Fibroblast of skin of abdomen (primary cell): ENCODE measurements around the gene ABCB4.
"Not testable (repeated sequence)": the region's sequence is repeated elsewhere in the genome, so short reads cannot be mapped to it uniquely, and the experiment has no call there.

Source experiments
- DNase-seq: peaks from one replicate; pipeline ENCODE4 v3.0.0-alpha.2; 2013

ABCB4 gene

DNA sequence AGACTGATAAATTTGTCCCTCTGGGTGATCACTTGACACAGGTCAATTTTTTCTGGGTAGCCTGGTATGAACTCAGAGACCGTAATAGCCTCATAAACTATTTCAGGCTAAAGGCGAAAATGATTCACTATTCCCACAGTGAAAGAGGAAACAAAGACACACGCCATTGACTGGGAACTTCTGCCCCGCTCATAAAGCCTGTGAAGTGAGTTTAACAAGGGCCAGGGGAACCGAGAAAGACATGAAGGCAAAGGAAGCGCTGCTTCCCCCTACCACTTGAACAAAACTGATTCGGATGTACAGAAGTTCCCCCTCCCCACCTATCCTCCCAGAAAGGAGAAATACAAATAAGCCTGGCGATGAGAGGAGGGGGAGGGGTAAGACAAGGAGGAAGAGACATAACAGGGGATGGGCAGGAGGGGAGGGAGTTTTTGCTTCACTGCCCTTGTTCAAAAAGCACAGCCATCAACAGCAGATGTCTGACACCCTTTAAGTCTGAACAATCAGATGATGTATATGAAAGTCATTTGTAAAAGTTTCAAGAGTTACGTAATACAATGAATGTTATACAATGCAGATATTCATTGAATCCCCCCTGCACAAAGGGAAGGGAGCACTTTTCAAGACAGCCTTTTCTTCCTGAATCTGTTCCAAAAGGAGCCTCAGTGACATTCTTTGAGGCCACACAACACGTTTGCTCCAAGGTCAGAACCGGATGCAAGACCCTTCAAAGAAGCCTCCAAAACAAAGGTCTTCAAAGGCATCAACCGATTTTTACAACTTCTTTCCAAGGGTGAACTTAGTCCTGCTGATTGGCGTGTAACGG is 734 bp downstream of the ABCB4 start:
- peak; percentile 55 for DNase-seq

DNA sequence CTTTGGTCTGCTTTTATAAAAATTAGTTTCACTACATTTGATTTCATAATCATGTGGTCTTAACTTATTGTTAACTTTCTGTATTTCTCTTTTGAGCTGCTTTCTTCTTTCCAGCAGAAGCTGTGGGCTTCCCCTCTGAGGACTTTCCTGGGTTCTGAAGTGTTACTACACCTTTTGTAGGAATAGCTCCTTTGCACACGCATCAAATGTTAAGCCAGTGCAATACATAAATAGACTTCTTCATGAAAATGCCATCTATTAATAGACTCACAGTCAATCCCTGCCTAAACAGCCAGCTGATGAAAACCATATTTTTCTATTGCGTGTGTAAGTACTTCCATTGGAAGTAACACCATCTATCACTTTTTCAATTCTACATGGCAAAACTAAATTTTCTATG is 1.5 kb downstream of the ABCB4 start:
- DNase-seq: peak; percentile 43

DNA sequence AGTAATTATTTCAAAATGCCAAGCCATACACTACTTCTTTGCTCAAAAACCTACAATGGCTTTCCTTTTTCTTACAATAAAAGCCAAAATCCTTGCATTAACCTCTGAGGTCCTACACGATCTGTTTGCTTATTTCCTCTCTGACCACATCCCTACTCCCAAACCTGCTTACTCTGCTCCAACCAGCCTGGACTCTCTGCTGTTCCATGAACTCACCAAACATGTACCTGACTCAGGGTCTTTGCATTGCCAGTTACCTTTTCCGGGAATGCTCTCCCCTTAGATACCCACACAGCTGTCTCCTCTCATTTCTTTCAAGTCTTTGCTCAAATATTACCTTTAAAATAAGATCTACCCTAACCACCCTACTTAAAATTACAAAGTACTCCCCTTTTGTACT is 2.3 kb downstream of the ABCB4 start:
- DNase-seq: no peak

DNA sequence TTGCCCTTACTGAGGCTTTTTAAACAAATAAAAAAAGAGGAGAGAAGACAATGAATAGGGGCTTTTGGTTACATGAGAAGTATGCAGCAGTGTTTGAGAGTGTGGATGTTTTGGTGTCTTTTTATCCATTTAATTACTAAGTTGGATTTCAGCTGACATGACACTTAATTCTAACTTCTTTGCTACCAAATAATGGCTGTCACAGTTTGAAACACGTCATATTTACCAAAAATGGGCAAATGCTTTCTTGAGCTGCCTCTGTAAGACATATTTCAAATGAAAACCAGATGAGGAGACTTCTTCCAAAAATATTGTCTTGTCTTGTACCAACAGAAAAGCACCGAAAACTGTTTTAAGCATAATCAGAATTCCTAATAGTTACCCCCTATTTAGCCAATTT is 4.0 kb downstream of the ABCB4 start:
- DNase-seq: peak; percentile 6

DNA sequence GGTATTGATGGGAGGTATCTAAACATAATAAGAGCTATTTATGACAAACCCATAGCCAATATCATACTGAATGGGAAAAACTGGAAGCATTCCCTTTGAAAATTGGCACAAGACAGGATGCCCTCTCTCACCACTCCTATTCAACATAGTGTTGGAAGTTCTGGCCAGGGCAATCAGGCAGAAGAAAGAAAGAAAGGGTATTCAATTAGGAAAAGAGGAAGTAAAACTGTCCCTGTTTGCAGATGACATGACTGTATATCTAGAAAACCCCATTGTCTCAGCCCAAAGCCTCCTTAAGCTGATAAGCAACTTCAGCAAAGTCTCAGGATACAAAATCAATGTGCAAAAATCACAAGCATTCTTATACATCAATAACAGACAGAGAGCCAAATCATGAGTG is 6.3 kb downstream of the ABCB4 start:
- DNase-seq: not testable (repeated sequence)

DNA sequence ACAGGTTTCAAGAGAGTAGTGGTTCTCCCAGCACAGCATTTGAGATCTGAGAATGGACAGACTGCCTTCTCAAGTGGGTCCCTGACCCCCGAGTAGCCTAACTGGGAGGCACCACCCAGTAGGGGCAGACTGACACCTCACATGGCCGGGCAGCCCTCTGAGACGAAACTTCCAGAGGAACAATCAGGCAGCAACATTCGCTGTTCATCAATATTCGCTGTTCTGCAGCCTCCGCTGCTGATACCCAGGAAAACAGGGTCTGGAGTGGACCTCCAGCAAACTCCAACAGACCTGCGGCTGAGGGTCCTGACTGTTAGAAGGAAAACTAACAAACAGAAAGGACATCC is 10.0 kb downstream of the ABCB4 start:
- DNase-seq: not testable (repeated sequence)

DNA sequence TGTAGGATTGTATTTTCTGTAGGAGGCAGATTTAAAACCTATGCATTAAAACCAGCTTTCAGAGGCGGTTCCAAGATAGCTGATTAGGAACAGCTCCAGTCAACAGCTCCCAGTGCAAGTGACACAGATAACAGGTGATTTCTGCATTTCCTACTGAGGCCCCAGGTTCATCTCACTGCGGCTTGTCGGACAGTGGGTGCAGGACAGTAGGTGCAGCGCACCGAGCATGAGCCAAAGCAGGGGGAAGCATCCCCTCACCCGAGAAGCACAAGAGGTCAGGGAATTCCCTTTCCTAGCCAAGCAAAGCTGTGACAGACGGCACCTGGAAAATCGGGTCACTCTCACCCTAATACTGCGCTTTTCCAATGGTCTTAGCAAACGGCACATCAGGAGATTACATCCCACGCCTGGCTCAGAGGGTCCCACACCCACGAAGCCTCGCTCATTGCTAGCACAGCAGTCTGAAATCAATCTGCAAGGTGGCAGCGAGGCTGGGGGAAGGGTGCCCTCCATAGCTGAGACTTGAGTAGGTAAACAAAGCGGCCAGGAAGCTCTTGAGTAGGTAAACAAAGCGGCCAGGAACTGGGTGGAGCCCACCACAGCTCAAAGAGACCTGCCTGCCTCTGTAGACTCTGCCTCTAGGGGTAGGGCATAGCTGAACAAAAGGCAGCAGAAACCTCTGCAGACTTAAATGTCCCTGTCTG is 10.5 kb downstream of the ABCB4 start:
- not testable (repeated sequence) for DNase-seq

DNA sequence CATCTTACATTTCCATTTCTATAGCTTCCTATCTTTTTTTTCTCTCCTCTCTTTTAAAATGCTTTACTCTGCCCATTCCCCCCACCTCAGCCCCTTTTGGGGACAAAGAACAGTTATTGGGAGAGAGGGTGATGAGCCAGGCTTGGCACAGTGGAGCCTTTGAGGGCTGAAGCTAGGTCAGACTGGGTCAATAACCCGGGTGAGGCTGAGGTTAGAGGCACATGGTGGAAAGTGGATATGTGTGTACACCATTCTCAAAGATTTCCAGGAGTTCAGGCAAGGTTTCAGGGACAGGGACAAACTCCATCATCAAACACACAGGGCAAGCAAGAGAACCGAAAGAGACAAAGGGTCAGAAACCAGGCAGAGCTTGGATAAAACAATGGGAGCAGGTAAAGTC is 11.5 kb downstream of the ABCB4 start:
- no peak for DNase-seq

DNA sequence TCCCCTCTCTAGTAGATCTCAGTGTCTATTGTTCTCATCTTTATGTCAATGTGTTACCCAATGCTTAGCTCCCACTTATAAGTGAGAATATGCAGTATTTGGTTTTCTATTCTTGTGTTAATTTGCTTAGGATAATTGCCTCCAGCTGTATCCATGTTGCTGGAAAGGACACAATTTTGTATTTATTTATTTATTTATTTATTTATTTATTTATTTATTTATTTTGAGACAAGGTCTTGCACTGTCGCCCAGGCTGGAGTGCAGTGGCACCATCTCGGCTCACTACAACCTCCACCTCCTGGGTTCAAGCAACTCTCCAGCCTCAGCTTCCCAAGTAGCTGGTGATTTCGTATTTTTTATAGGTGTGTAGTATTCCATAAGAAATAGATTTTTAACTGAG is 15.0 kb downstream of the ABCB4 start:
- not testable (repeated sequence) for DNase-seq

DNA sequence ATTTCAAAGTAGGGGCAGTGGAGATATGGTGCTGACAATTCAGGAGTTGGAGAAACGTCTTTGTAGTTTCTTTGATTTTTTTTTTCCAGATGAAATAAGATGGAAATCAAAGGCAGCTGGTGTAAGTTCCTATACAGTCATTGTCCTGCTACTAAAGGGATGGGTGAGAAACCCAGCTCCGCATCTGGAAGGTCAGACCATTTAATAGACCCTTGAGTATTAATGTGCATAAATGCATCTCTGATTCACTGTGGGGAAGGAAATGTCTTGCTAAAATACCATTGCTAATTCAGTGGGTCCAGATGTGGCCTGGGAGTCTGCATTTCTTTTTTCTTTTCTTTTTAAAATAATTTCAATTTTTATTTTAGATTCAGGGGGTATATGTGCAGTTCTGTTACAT is 15.5 kb downstream of the ABCB4 start:
- DNase-seq: no peak

DNA sequence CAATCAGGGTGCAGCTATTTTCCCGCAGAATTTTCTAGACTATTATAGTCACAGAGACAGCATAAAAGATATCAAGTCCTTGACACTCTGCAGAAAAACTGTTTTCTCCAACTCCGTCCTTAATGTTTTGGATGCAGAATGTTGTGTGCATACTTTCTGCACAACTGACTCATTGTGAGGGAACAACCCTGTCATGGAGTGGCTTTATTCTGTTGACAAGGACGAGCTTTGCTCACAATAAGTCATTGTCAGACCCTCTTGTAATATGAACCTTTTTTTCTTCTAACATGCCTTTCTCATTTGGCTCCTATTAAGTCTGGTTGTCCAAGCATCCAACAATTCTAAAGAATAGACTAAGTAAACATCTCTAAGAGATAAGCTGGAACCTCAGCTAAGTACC is 17.3 kb downstream of the ABCB4 start:
- DNase-seq: no peak

DNA sequence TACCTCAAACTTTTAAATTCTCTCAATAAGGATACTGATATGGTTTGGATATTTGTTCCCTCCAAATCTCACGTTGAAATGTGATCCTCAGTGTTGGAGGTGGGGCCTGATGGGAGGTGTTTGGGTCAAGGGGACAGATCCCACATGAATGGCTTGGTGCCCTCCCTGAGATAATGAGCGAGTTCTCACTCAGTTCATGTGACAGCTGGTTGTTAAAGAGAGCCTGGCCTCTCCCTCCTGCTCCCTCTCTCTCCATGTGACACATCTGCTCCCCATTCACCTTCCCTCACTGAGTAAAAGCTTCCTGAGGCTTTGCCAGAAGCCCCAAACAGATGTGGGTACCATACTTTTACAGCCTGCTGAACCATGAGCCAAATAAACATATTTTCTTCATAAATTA is 19.2 kb downstream of the ABCB4 start:
- DNase-seq: no peak

DNA sequence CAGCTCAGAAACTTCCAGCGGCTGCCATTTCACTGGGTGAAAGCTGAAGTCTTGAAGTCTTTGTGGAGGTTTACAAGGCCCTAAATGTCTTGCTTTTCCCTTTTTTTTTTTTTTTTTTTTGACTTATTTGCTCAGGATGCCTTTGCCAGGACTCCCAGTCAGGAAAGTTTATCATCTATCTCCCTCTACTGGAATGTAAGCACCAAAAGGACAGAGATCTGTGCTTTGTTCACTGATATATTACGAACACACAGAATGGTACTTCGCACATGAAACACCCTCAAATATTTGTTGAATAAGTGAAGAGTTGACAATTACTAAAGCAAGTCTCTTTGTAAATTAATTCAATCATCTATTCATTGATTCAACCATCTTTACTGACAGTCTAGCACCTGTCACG is 23.2 kb downstream of the ABCB4 start:
- DNase-seq: no peak

DNA sequence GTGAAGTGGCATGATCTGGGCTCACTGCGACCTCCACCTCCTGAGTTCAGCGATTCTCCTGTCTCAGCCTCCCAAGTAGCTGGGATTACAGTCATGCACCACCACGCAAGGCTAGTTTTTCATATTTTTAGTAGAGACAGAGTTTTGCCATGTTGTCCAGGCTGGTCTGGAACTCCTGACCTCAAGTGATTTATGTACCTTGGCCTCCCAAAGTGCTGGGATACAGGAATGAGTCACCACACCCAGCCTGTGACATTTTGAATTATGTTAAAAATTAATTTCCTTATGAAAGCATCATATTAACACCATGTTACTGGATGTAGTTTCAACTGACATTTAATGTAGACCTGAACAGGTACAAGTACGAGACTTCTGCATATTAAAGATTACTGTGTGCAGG is 24.3 kb downstream of the ABCB4 start:
- no peak for DNase-seq

DNA sequence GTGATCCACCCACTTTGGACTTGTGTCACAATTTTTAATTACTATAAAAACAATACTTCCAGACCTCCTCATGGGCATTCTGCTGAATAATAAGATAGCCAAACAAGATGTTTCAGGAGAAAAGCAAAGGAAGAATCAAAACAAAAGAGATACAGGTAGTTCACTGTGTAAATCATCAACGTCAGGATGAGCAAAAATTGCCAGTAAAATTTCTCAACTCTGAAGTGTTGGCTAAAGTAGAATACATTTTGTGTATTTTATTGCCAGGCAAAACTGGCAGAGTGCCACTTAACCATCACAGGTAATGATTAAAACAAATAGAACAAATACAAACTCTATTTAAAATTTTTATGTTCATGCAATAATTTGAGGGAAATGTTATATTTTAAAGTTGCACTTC is 24.8 kb downstream of the ABCB4 start:
- no peak for DNase-seq

DNA sequence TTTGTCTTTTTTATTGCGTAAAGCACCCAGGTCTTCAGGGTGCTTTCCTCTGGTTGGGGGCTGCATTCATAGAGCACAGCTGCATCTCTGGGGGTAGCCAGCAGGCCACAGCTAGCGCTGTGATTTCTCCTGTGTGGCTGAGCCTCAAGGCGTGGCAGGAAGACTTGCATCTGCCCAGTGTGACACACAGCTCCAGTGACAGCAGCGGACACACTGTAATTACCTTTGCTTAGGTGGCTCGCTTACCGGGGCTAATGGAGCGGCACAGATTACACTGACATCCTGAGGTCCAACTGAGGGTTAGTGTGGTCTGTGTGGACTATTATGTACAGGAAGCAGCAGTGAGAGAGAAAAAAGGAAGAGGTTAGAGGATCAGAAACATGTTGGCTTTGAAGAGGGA is 27.1 kb downstream of the ABCB4 start:
- DNase-seq: no peak

DNA sequence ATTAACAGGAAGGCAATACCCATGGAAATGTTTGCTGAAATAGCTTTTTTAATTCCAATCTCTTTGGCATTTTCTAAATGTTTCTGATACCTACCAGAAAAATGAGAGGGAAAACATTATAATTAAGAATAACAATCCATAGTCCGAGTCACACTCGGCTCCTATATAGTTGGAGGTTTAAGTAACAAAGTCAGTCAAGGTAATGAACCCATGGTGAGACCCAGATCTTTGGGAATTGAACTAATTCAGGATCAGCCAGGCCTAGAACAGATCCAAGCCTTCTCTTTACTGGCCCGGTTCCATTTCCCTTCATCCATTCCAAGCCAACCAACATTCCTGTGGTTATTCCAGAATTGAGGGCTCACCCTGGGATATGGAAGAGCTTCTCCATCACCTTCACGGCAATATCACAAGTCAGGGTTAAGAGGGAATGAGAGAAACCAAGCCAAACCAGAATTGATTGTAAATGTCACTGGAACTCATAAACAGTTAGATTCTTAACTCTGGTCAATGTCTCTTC is 28.3 kb downstream of the ABCB4 start:
- DNase-seq: peak; percentile 47

DNA sequence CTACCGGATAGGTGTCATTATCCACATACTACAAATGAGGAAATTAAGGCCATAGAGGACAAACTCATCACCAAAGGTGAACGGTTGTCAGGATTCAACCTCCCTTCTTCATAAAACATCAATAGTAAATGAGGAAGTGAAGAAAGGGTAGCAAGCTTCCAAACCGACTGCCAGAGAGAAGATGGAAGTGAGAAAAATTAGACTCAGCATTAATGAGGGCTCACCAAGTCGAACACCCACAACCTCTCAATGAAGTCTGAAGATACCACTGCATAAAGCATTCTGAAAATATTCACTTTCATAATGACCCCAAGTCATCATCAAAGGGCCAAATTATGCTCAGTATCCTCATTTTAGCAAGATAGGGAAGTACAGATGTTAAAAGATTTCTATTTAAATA is 29.6 kb downstream of the ABCB4 start:
- DNase-seq: no peak

DNA sequence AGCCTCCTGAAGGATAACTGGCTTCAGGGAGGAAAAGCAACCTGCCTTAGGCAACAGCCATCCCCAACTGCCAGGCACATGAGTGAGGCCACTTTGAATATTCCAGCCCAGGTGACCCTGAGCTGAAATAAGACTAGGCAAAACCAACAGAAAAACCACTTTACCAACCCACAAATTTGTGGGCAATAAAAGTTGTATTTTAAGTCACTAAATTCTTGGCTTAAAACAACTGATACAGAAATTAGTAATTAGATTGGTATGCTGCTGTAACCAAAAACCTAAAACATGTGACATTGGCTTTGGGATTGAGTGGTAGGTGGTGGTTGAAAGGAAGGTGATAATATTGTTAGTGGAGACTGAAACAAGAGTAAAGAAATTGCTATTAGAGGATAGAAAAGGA is 39.9 kb downstream of the ABCB4 start:
- DNase-seq: peak; percentile 27

DNA sequence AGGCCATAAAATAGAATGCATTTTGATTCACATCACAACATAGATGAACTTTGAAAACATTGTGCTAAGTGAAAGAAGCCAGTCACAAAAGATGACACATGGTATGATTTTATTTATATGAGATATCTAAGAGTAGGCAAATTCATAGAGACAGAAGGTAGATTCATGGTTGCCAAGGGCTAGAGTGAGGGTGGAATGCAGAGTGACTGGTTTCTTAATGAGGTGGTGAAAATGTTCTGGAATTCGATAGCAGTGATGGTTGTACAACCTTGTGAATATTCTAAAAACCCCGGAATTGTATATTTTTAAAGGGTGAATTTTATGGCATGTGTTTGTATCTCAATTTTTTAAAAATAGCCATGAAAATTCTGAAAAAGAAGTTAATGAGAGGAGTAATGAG is 42.9 kb downstream of the ABCB4 start:
- no peak for DNase-seq

DNA sequence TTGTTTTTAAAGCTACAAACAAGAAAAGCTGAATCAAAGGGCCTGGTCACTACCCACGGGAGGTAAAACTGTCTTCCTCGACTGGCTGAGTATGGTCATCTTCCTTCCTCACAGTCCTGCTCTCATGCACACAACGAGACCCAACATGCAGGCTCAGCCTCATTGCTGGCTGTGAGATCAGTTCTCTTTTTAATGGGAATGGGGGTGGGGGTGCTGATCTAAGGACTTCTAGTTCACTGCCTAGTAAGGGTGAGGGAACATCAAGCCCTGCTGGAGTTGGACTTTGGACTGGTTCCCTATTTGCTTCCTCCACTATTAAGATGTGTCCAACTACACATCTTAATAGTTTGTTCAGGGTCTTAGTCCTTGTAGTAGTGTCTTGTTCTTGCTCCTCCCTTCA is 48.2 kb downstream of the ABCB4 start:
- DNase-seq: no peak

DNA sequence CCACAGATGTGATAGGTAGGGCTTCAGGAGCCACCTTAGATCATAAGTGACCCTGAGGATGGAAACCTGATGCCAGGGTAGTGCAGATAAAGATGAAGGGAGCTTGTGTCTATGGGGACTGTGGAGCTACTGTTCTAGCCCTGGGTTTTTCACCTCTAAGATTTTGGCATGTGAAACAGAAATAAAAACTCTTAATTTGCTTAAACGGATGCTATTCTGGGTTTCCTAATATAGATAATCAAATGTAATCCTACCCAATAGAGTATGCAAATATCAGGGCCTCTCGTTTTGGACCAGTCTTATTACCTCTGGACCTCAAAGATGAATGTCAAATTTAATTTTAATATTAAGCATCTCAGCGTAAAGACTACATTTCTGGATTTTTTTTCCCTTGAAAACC is 49.3 kb downstream of the ABCB4 start:
- DNase-seq: no peak

DNA sequence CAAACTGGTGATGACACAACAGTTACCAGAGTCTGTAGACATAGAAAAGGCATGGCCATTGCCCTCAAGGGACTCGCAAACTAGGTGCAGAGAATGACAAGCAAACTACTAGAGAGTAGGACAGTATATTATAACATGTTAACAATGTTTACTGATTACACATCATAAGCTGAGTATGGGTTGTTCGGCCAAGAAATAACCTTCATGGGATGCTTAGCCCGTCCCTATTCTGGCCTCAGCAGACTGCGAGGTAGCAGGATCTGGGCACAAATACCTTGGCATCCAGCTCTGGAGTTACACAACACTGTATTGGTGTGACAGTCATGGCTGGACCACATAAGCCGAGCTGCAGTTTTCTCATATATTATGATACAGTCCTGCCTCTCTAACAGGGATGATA is 51.4 kb downstream of the ABCB4 start:
- DNase-seq: no peak

DNA sequence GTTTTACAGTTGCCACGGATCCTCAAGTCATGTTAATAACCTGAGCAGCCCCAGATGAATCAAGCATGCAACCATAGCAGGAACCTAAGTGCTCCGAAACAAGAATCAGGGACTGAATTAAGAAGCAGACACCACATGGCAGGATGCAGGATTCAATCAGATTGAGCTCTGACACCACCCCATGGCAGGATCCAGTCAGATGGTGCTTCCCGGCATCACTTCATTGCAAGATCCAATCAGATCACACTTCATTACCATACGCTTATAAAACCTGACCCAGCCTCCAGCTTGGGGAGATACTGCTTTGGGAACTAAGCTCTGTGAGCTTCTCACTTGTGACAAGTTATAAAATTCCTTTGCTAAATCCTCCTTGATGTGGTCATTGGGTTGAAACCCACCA is 55.3 kb downstream of the ABCB4 start:
- DNase-seq: no peak
